ENCODE measurements around the gene PP2D1. TPM values are rescaled to one million over a fixed set of nuclear protein-coding genes. Genes with fewer than 3 reads are reported as not detected.

PP2D1 gene
- total RNA-seq, 1 experiment from 2014 or later: not detected

- Mint-ChIP-seq H3K4me1 (no peaks in the 10 kb centered on the region), H3K36me3 (no peaks in the 10 kb centered on the region), H3K27ac (no peak overlapping the region), H3K9me3 (no peaks in the 10 kb centered on the region), H3K4me3 (no peak overlapping the region), H3K27me3 (ENCODE audit: low read depth) (no peaks in the 10 kb centered on the region)
- DNase-seq (ENCODE audit: low spot score) (no peak), ATAC-seq (no peak)
- ChIA-PET POLR2A (no interaction called here), CTCF (no interaction called here)
- TF ChIP-seq PREB (CRISPR knock-in tag; IDR thresholded peaks at IDR 0.05; ENCODE audit: borderline replicate concordance): no peak
- TF ChIP-seq NFYB (CRISPR knock-in tag; conservative IDR thresholded peaks at IDR 0.05; ENCODE audit: low read depth): no peak
- TF ChIP-seq FOXP1 (CRISPR knock-in tag; IDR thresholded peaks at IDR 0.05; ENCODE audit: borderline replicate concordance): no peak
- no peak for TF ChIP-seq ZNF423 (CRISPR knock-in tag; IDR thresholded peaks at IDR 0.05)
- no peak for TF ChIP-seq FOXP4 (CRISPR knock-in tag; IDR thresholded peaks at IDR 0.05)
- TF ChIP-seq MLX (CRISPR knock-in tag; IDR thresholded peaks at IDR 0.05): no peak
- TF ChIP-seq TCF7 (CRISPR knock-in tag; IDR thresholded peaks at IDR 0.05; ENCODE audit: low read depth): no peak
- no peak for TF ChIP-seq E2F4 (CRISPR knock-in tag; IDR thresholded peaks at IDR 0.05; ENCODE audit: borderline replicate concordance, low read depth)
- TF ChIP-seq PRRX2 (CRISPR knock-in tag; IDR thresholded peaks at IDR 0.05): no peak
- TF ChIP-seq ZNF281 (CRISPR knock-in tag; IDR thresholded peaks at IDR 0.05): no peak
- TF ChIP-seq SMAD4 (CRISPR knock-in tag; IDR thresholded peaks at IDR 0.05): no peak
- no peak for TF ChIP-seq ZNF416 (CRISPR knock-in tag; IDR thresholded peaks at IDR 0.05)
- TF ChIP-seq GTF2I (CRISPR knock-in tag; conservative IDR thresholded peaks at IDR 0.05): no peak
- TF ChIP-seq GRHL2 (CRISPR knock-in tag; IDR thresholded peaks at IDR 0.05; ENCODE audit: insufficient replicate concordance, severe bottlenecking): no peak
- no peak for TF ChIP-seq ZNF263 (CRISPR knock-in tag; IDR thresholded peaks at IDR 0.05; ENCODE audit: low read depth)
- no peak for TF ChIP-seq NFE2L1 (CRISPR knock-in tag; IDR thresholded peaks at IDR 0.05)
- TF ChIP-seq ZBTB21 (CRISPR knock-in tag; IDR thresholded peaks at IDR 0.05; ENCODE audit: borderline replicate concordance): no peak
- TF ChIP-seq ZNF425 (CRISPR knock-in tag; conservative IDR thresholded peaks at IDR 0.05): no peak
- no peak for TF ChIP-seq OVOL2 (CRISPR knock-in tag; IDR thresholded peaks at IDR 0.05; ENCODE audit: borderline replicate concordance)
These were observed 3.5 kb upstream of the PP2D1 start for GRCh38 chr3:20015525-20015924.

Data from WTC11 (cell line).